Coronary artery (tissue), 2 donors: Measurements from ENCODE around the gene DIAPH2.

Experiments
- DNase-seq: peaks from one replicate; pipeline ENCODE4 v3.0.0-alpha.2; 2017; ENCODE audit warnings: low spot score
- H3K27ac ChIP-seq, 2 donors: fragments of 200-600 bp; sonication (generic); one replicate each; pipeline ENCODE4 v1.5.1; 2016 to 2019
- H3K4me3 ChIP-seq: fragments of 200-600 bp; sonication (generic); 2 replicates; pipeline ENCODE4 v1.5.1; 2016; ENCODE audit warnings: mild to moderate bottlenecking, moderate library complexity
- CTCF ChIP-seq: fragments of 200-600 bp; sonication (generic); IDR thresholded peaks from one replicate; pipeline ENCODE4 v1.5.1; 2019; ENCODE audit warnings: antibody characterized with exemption

Gene DIAPH2

GRCh38 chrX:96700625-96701024, 16.0 kb downstream of the DIAPH2 start:
- Histone ChIP-seq H3K4me3 (no peak overlapping the region), H3K27ac (no peak overlapping the region)
- no peak for DNase-seq
- no peak for TF ChIP-seq CTCF

DNA sequence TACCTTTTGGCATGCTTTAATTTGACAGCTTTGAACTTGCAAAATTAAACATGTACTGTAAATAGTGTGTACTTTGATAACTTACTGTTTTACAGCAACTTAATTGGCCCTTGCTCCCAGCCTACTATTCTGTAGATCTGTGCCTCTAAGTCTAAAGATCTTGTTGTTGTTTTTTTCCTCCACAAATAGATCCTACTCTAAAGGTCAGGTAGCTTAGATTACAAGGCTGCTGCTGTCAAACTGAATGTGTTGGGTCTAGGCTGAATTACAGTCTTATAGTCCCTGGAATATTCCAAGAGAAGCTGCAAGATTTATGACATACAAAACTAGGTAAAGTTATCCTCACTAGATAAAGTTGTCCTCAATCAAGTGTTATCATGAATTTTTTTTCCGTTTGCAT, 18.7 kb downstream of the DIAPH2 start:
- no peak for TF ChIP-seq CTCF
- no peak for DNase-seq
- Histone ChIP-seq H3K4me3 (no peak overlapping the region), H3K27ac (no peak overlapping the region)

DNA sequence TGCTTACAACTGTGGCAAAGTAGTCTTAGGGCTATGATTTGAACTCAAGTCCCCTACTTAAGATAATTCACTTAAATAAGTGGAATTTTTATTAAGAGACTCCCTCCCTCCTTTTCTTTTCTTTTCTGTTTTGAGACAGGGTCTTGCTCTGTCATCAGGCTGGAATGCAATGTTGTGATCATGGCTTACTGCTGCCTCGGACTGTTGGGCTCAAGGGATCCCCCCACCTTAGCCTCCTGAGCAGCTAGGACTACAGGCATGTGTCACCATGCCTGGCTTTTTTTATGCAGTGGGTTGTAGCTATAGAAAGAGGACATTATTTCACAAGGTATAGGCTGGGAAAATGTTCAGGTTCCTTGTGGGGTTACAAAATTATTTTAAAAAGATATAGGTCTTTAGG, 19.2 kb downstream of the DIAPH2 start:
- DNase-seq = no peak
- Histone ChIP-seq H3K27ac (no peak overlapping the region), H3K4me3 (no peak overlapping the region)
- no peak for TF ChIP-seq CTCF

- H3K27ac ChIP-seq = no peak overlapping the region
Observed at GRCh38 chrX:96704629-96705028, 20.0 kb downstream of the DIAPH2 start.

GRCh38 chrX:96705905-96706304, 21.3 kb downstream of the DIAPH2 start:
- TF ChIP-seq CTCF = no peak
- no peak for DNase-seq
- Histone ChIP-seq H3K4me3 (no peak overlapping the region), H3K27ac (no peak overlapping the region)

More at GRCh38 chrX:96704629-96705028, 20.0 kb downstream of the DIAPH2 start:
- TF ChIP-seq CTCF = no peak
- DNase-seq = no peak
- no peak overlapping the region for H3K4me3 ChIP-seq

GRCh38 chrX:96707804-96708203, 23.2 kb downstream of the DIAPH2 start:
- Histone ChIP-seq H3K27ac (no peak overlapping the region), H3K4me3 (no peak overlapping the region)
- TF ChIP-seq CTCF = no peak
- no peak for DNase-seq

- no peak for DNase-seq
- no peak overlapping the region for H3K4me3 ChIP-seq
- no peak for TF ChIP-seq CTCF
- no peak overlapping the region for H3K27ac ChIP-seq
Observed at GRCh38 chrX:96710031-96710430, 25.4 kb downstream of the DIAPH2 start.
